Activated CD8-positive, alpha-beta memory T cell treated with anti-CD3 and anti-CD28 coated beads for 48 hours (primary cell): Measurements from ENCODE around the gene SNED1.
"Not testable (repeated sequence)": the region's sequence is repeated elsewhere in the genome, so short reads cannot be mapped to it uniquely, and the experiment has no call there.

Source experiments
- DNase-seq, 3 experiments: peaks; one replicate each; pipeline ENCODE4 v3.0.0-alpha.2; 2020; ENCODE audit warnings: low read depth in 2 of 3, low spot score in 2 of 3

SNED1 gene

DNA sequence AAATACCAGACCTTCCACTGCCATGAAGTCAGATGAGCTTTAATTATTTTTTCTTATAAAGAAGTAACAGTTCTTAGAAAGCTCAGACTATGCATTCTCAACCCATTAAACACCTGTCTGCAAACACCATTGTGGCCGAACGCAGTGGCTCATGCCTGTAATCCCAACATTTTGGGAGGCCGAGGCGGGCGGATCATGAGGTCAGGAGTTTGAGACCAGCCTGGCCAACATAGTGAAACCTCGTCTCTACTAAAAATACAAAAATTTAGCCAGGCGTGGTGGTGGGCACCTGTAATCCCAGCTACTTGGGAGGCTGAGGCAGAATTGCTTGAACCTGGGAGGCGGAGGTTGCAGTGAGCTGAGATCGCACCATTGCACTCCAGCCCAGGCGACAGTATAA lies 106.2 kb downstream of the SNED1 start:
- DNase-seq = not testable (repeated sequence)

DNA sequence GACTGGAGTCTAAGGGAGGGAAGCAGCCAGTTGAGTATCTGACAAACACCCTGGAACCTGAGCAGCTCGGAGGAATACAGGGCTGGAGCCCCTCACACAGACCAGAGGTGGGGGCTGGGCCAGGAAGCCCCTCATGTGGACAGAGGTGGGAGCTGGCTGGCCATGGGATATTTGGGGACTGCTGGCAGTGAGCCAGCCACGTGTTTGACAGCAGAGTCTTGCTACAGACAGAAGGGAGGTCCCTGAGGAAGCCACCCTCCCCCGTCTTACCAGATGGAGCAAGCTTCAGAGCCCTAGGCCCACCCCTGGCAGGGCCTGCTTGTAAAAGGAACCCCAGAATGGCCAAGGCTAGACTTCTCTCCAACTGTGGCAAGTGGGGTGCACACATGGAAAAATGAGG lies 107.2 kb downstream of the SNED1 start:
- DNase-seq = no peak

DNA sequence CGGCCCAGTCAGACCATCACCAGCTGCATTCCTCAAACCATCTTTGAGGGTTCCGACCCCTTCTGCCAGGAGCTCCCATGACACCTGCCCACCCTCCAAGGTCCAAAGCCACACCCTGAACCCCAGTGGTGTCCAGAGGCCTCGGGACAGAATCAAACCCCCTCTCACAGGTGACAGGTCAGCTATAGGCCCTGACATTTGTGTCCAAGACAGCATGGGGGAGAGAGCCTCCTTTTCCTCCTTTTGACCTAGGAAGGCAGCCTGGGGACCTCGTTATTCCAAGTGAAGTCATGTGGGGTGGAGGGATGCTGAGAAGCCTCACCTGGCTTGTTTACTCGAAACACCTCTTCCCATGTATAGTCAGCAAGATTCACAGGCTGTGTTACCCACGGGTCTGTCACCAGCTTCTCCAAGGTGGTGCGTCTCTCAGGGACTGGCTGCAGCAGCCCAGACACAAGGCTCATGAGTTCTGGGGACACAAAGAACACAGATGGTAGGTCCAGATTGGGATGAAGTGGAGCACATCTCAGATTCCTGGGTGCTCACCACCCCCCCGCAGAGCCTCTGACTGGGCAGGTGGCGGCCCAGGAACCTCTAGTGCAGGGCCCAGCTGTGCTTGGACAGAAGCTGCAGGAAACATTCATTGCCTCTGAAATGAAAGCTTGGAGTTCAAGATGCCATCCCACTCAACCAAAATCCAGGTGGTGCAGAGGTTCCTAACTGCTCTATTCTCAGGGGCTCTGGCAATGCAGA lies 108.8 kb downstream of the SNED1 start:
- no peak for DNase-seq

GRCh38 chr2:241108271-241109209 lies 110.1 kb downstream of the SNED1 start:
- DNase-seq = no peak

GRCh38 chr2:241109210-241110088 lies 111.0 kb downstream of the SNED1 start:
- no peak for DNase-seq

- DNase-seq = no peak
Observed at GRCh38 chr2:241110089-241110606, 111.7 kb downstream of the SNED1 start.

GRCh38 chr2:241110607-241111439 lies 112.4 kb downstream of the SNED1 start:
- DNase-seq = no peak

DNA sequence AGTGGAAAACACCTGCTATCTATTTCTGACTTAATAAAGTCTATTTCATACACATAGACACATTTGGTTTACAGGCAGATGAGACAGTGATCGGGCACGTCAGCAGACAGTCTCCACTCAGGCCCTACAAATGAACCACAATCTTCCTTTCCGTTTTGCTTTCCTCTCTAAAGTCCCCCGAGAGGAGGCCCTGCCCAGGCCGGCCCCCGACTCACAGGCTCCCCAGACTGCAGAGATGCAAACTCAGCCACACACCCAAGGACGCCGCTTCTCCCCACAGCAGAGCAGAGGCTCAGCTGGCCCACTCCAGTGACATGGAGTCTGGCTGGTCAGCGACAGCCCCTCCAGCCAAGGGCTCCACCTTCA lies 113.0 kb downstream of the SNED1 start:
- no peak for DNase-seq

- DNase-seq = no peak
Observed at GRCh38 chr2:241112046-241112445, 113.6 kb downstream of the SNED1 start.

DNA sequence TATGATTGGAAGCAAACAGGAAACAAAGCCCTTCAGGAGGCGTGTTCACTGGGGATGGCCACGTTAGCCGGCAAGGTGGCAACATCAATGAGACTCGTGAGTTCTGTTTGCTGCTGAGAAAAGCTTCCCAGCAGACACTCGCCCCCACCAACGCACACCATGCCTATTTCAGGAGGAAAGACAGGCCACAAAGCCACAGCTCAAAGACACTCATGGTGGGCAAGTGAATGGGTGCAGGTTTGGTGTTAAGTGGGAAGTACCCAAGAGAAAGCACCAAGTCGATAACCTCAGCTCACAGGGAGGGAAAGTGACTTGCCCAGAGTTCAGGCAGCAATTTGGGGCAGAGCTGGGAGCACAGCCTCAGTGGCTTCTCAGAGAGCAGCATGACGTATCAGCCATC lies 114.2 kb downstream of the SNED1 start:
- DNase-seq = peak in 1 of 3 experiments; percentile 33

DNA sequence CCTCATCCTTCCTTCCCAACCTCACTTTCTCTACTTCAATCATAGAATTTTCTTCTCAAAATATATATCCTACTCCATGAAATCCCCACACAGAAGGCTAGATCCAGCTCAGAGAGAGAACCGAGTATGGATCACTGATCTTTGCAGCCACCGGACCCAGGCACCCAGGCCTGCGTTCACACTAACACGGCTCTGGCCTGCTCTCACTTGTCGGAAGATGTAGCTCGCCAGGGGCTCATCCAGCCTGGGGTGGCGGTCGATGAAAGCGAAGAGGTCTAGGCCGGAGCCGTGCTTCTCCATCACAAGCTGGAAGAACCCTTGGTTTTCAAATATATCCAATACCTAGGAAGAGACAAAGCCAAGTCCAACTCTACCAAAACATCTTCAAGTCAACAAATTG lies 116.4 kb downstream of the SNED1 start:
- DNase-seq = no peak

GRCh38 chr2:241115361-241115760 lies 116.9 kb downstream of the SNED1 start:
- DNase-seq = no peak

GRCh38 chr2:241116606-241117560 lies 118.5 kb downstream of the SNED1 start:
- no peak for DNase-seq

- DNase-seq = no peak
Observed at GRCh38 chr2:241118737-241119505, 120.5 kb downstream of the SNED1 start.

DNA sequence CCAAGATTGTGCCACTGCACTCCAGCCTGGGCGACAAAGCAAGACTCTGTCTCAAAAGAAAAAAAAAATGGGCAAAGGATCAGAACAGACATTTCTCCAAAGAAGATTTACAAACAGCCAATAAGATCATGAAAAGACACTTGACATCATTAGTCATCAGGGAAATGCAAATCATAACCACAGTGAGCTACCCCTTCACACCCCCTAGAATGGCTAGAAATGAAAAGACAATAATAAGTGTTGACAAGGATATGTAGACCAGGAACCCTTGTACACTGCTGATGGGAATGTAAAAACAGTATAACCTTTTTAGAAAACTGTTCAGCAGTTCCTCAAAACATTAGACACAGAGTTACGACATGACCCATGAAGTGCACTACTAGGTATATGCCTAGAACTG lies 122.0 kb downstream of the SNED1 start:
- no peak for DNase-seq

- DNase-seq = no peak
Observed at GRCh38 chr2:241121008-241121407, 122.6 kb downstream of the SNED1 start.

DNA sequence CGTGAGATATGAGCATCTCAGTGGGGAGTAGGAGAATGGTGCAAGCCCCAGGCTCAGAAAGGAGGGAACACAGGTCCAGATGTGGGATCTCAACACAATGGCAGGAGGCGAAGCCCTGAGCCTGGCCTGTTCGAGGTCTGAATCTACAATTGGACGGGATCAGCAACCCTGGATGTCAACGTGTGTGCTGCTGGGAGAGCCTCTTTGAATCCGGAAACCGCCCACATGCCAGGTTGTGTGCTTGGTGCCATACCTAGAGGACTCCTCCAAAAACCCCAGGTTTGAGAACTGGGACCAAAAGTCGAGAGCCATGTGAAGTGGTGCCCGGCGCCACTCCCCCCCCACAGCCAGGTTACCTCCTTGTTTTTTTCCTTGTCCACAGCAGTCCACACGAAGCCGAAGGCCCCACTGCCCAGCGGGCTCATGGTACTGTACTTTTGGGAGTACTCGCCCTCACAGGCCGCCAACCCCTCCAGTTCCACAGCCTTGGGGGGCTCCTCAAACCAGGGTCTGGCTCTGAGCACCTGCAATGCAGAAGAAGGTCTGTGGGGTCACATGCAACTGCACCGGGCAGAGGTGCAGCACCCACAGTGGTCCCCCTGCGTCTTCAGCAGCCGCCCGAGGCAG lies 124.1 kb downstream of the SNED1 start:
- DNase-seq = no peak
